ENCODE measurements around the gene TMEM245. TPM values are rescaled to one million over a fixed set of nuclear protein-coding genes. Genes with fewer than 3 reads are reported as not detected.

TMEM245 gene
- polyA plus RNA-seq, 3 donors from 2014 or later = 13.1 to 29.8 (median 20.8) TPM

DNA sequence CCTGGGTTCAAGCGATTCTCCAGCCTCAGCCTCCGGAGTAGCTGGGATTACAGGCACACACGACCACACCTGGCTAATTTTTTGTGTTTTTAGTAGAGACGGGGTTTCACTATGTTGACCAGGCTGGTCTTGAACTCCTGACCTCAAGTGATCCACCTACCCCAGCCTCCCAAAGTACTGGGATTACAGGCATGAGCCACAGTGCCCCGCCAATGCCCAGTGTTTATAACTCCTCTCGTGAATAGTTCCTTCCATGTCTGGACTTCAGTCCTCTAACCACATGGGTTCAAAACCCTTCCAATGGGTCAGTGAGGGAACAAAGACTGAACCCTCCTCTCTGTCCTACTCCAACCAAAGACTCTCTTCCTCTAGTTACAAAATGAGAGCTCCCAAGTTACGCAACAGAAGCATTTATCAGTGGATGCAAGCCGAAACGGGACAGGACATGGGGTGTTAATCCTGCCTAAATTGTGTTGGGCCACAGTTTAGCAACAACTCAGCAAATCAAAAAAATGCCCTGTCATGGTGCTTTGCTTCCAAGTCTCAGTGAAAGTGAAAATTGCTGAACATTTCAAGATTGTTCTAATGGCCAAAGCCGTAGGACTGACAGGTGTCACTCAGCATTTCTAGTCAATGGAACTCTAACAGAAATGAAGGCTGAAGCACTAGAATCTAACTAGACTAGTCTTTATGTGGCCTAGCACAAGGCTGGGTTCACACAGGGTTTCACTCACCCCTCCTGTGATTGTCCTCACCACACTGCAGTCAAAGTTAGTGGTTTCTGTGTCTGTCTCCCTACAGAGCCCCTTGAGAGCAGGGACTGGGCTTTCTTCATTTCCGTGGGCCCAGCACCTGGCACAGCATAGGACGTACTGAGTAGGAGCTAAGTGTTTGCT is 3.2 kb upstream of the TMEM245 start:
- Mint-ChIP-seq H3K4me1 (peaks cover 17 to 20% of the 10 kb centered on the region in 2 donors), H3K27me3 (ENCODE audit: low read depth in 3 of 3) (peaks cover 0 to 8% (median 6%) of the 10 kb centered on the region in 3 donors), H3K4me3 (no peak overlapping the region), H3K27ac (no peak overlapping the region), H3K36me3 (no peaks in the 10 kb centered on the region), H3K9me3 (no peaks in the 10 kb centered on the region)
- DNase-seq = no peak

DNA sequence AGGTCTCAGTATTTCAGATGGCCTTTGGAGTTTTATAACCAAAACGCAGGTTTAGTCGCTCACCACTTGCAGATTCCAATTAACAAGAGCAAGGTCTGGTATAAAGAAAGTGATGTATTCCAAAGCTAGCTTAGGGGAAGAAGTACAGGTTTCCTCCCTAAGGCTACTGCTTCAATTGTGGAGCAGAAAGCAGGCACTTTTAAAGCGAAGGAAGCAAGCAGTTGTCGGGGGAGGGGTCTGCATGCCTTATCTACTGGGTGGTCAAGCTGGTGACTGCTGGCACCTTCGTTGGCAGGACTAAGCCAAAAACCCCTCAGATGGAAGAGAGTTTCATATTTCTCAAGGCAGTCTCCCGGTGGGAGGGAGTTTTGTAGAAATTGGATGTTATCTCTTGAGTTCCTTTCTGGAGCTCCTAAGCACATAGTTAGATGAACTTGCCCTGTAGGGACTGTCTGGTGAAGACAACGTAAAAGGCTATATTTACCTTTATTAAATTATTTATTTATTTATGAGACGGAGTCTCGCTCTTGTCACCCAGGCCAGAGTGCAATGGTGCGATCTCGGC is 1.6 kb upstream of the TMEM245 start:
- Mint-ChIP-seq H3K27ac (no peak overlapping the region), H3K36me3 (peaks cover 0 to 5% (median 5%) of the 10 kb centered on the region in 3 donors), H3K9me3 (no peaks in the 10 kb centered on the region), H3K4me1 (peaks cover 32 to 36% of the 10 kb centered on the region in 2 donors), H3K27me3 (ENCODE audit: low read depth in 3 of 3) (peaks cover 0 to 8% (median 6%) of the 10 kb centered on the region in 3 donors), H3K4me3 (no peak overlapping the region)
- no peak for DNase-seq

DNA sequence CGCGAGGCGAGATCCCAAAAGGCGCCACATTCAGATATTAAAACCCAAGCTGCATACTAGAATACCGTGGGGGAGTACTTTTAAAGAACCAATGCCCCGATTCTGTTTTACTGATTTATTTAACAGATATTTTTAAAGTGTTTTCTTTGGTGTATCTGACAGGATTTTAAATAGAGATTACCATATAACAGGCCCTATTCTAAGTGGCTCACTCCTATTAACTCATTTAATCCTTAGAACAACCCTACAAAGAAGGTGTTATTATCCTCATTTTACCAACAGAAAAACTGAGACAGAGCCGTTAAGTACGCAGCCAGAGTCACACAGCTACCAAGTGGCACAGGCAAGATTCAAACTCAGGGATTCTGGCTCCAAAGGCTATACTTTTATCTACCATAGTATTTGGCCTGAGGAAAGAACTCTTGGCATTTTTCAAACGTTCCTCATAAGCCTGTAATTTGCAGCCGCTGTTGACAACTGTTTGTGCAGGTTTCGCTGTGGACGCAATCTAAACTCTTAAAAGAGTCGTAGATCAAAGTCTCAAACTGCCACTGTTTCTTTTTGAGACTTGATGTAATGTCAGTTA is 550 bp upstream of the TMEM245 start:
- peaks cover 38 to 44% of the 10 kb centered on the region in 2 donors for H3K4me1 Mint-ChIP-seq
- DNase-seq = no peak
- H3K27me3 Mint-ChIP-seq (ENCODE audit: low read depth in 3 of 3) = peaks cover 0 to 8% (median 6%) of the 10 kb centered on the region in 3 donors
- peak overlapping the region; percentile 17 to 77 (median 52) for H3K27ac Mint-ChIP-seq
- H3K9me3 Mint-ChIP-seq = no peaks in the 10 kb centered on the region
- peaks cover 0 to 5% (median 5%) of the 10 kb centered on the region in 3 donors for H3K36me3 Mint-ChIP-seq
- peak overlapping the region; percentile 89 to 92 (median 90) for H3K4me3 Mint-ChIP-seq

DNA sequence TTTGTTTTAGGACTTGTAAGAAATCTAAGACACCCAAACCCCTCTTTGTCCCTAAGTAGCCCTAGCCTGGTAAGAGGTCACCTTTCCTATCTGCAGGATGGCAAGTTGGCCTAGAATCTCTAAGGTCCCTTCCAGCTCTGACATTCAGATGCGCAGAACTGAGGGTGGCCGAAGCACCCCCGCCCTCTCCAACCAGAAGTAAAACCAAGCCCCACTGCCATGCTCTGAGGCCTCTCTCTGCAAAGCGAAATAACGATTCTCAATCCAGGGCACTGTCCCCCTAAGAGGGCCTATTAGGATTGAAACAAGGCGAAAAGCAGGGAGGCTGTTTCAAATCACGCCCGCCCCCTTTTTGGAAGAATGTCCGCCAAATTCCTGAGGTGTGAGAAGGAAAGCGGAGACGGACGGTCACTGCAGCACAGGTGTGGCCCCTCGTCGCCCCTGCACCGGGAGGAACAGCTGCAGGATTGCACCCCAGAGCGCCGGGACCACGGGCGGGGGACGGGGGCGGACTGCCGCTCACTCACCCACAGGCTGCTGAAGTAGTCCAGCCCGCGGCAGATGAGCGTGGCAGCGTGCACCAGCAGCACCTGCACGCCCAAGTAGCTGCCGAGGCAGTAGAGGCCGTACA is 824 bp downstream of the TMEM245 start:
- Mint-ChIP-seq H3K36me3 (peaks cover 0 to 5% (median 5%) of the 10 kb centered on the region in 3 donors), H3K9me3 (no peaks in the 10 kb centered on the region), H3K27ac (peak overlapping the region; percentile 72 to 90 (median 86)), H3K27me3 (ENCODE audit: low read depth in 3 of 3) (peaks cover 0 to 8% (median 6%) of the 10 kb centered on the region in 3 donors), H3K4me3 (peak overlapping the region; percentile 89 to 92 (median 90)), H3K4me1 (peaks cover 48 to 57% of the 10 kb centered on the region in 2 donors)
- DNase-seq = peak in 1 of 3 donors; percentile 10

DNA sequence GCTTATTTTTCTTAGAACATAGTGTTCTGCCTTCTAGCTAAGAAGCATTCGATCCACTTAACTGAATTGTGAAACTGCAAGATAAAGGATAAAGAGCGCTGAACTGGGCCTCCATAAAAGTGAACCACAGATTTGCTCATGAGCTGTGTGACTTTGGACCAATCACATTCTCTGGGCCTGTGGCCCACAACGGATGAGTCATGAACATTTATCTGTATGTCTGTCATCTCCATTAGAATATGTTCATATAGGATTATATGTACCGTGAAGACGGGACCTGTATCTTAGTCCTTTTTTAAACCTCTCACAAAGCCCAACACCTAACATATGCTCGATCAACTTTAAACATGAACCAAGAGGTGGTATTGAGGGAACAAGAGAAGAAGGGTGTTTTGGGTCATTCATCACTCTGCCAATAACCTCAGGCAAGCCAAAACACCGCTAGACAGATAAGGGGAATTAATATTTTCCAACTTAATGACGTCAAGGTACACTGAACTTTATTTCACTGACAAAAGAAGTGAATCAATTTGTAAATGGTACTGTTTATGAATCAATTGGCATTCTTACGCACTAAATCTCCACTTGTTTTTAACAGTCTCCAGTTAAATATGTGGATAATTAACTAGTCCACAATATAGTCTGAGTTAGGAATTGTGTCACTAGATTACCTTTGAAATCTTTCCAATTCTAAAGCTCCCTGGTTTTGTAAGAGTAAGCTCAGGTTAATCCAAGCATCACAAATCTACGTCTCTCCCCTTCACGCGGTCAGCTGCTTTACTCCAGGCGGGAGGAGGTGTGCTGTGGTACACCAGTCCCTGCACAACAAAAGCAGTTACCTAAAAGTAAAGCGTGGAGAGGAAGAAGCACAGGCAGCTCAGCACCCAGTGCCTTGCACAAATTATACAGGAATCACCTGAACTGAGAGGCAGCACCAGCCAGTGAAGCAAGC is 1.6 kb downstream of the TMEM245 start:
- DNase-seq = no peak
- Mint-ChIP-seq H3K9me3 (no peaks in the 10 kb centered on the region), H3K4me1 (peaks cover 55 to 65% of the 10 kb centered on the region in 2 donors), H3K4me3 (peak overlapping the region; percentile 89 to 92 (median 90)), H3K36me3 (peaks cover 0 to 5% (median 5%) of the 10 kb centered on the region in 3 donors), H3K27ac (peak overlapping the region; percentile 13 to 90 (median 81)), H3K27me3 (ENCODE audit: low read depth in 3 of 3) (peaks cover 0 to 7% (median 6%) of the 10 kb centered on the region in 3 donors)

DNA sequence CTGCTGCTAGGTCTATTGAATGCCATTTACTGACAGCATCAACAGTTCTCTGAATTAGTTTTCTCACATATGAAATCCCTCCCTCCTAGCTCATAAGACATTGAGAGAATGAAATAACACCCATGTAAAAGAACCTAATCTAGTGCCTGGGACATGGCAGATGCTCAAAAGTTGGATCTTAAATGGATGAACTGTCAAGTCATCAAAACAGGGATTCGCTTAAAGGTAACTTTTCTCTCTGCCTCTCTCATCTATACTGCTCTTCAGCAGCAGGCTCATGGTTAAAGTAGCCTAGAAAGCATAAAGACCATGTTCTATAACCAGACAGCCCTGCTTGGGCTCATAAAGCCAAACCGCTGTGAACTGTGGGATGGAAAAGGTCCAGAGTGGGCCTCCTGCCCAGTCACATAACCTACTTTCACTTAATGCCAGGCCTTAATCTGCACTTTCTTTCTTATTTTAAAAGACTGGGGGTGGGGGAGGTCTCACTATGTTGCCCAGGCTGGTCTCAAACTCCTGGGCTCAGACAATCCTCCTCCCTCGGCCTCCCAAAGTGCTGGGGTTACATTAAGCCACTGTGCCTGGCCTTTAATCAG is 3.7 kb downstream of the TMEM245 start:
- Mint-ChIP-seq H3K27me3 (ENCODE audit: low read depth in 3 of 3) (peaks cover 0 to 3% (median 2%) of the 10 kb centered on the region in 3 donors), H3K4me1 (peaks cover 68 to 86% of the 10 kb centered on the region in 2 donors), H3K36me3 (peaks cover 0 to 5% (median 5%) of the 10 kb centered on the region in 3 donors), H3K4me3 (no peak overlapping the region), H3K9me3 (no peaks in the 10 kb centered on the region), H3K27ac (no peak overlapping the region)
- no peak for DNase-seq

DNA sequence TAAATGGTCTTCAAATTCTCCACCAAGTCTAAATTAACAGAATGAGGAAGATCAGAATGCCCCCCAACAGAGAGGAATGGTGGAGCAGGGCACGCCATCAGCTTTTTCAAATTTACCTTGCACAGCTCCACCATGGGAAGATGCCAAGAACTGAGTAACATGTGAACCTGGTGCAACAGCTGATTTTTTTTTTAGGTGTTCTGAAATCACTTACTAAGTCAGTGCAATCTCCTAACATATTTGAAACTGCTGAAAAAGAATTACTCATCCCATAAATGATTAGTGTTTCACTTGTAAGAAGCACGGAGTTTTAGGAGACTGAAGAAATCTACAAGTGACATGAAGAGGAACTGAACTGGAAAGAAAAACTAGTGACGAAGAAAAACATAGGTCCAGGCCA is 5.1 kb downstream of the TMEM245 start:
- peak overlapping the region in 1 of 6 donors; percentile 19 for H3K27ac Mint-ChIP-seq
- no peak for DNase-seq
- H3K9me3 Mint-ChIP-seq = no peaks in the 10 kb centered on the region
- H3K27me3 Mint-ChIP-seq (ENCODE audit: low read depth in 3 of 3) = peaks cover 0 to 3% (median 2%) of the 10 kb centered on the region in 3 donors
- H3K36me3 Mint-ChIP-seq = peaks cover 0 to 5% (median 5%) of the 10 kb centered on the region in 3 donors
- peaks cover 72 to 90% of the 10 kb centered on the region in 2 donors for H3K4me1 Mint-ChIP-seq
- H3K4me3 Mint-ChIP-seq = peak overlapping the region in 1 of 5 donors; percentile 9

DNA sequence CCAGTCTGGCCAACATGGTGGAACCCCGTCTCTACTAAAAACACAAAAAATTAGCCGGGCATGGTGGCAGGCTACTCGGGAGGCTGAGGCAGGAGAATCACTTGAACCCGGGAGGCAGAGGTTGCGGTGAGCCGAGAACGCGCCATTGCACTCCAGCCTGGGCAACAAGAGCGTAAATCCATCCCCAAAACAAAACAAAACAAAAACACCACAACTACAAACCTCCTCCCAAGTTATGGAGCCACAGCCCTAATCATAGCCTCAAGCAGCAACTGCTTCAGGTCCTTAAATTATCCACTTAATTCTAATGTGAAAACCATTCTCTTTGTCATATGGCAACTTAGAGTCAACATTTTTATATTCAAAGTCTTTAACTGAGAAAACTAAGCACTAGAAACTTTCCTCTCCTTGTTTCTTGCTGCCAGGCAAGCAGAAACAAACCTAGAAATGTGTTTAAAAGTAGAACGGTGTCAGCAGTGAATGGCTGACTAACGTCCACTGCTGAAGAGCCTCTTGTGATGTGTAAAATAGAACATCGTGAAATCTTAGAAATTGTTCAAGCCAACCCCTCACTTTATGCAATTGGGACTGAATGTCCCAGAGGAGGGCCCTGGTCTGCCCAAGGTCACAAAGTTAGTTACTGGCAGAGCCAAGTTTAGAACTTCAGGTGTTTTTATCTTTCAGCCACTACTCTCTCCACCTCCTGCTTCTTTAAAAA is 5.7 kb downstream of the TMEM245 start:
- no peak for DNase-seq
- H3K4me3 Mint-ChIP-seq = no peak overlapping the region
- no peak overlapping the region for H3K27ac Mint-ChIP-seq
- peaks cover 0 to 3% (median 2%) of the 10 kb centered on the region in 3 donors for H3K27me3 Mint-ChIP-seq (ENCODE audit: low read depth in 3 of 3)
- peaks cover 74 to 96% of the 10 kb centered on the region in 2 donors for H3K4me1 Mint-ChIP-seq
- H3K36me3 Mint-ChIP-seq = peaks cover 0 to 5% (median 5%) of the 10 kb centered on the region in 3 donors
- H3K9me3 Mint-ChIP-seq = no peaks in the 10 kb centered on the region

DNA sequence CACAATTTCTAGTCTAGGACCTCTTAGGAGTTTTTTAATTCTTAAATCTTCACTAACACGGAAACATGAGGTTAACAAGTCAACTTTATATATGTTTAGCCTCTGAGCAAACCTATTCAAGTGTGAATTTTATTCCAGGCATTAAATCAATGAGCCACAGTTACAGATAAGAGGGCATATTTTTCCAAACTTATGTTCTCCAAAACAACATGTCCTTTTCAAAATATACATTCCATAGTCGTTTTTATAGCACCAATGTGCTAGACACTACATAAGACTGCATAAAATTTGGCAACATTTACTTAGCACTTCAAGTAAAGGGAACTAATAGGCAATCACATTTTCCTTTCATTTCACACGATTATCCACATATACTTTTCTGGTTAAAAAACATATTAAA is 6.5 kb downstream of the TMEM245 start:
- Mint-ChIP-seq H3K4me3 (peak overlapping the region in 1 of 5 donors; percentile 17), H3K9me3 (no peaks in the 10 kb centered on the region), H3K36me3 (peaks cover 0 to 5% (median 5%) of the 10 kb centered on the region in 3 donors), H3K27me3 (ENCODE audit: low read depth in 3 of 3) (peaks cover 0 to 1% (median 0%) of the 10 kb centered on the region in 3 donors), H3K4me1 (peaks cover 71 to 97% of the 10 kb centered on the region in 2 donors), H3K27ac (no peak overlapping the region)
- DNase-seq = no peak

DNA sequence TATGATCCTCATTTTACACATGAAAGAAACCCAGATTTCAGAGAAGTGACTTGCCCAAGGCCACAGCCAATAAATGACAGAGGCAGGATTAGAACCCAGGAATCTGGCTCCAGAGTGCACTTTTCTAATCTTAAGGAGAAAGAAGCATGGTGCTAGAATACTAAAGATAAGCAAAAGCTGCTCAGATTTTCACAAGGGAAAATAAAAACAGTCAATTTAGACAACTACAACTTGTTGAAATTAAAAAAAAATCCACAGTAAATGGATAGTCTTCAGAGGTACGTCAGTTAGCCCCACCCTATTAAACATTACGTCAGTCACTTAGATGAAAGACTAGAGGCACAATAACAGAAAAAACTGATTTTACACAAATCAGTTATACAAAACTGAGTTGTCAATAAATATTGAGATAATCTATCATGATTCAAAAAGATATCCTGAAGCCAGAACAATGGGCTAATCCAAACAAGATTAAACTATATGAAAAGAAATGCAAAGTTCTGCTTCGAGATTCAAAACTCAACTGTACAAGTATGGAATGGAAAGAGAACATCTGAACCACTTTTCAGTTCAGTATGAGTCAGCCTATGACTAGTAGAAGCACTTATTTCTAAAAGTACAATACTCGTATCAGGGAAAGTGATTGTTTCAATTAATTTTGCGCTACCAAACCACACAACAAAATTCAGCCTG is 9.3 kb downstream of the TMEM245 start:
- H3K36me3 Mint-ChIP-seq = peaks cover 0 to 5% (median 0%) of the 10 kb centered on the region in 3 donors
- H3K27me3 Mint-ChIP-seq (ENCODE audit: low read depth in 3 of 3) = peaks cover 0 to 1% (median 0%) of the 10 kb centered on the region in 3 donors
- no peak overlapping the region for H3K4me3 Mint-ChIP-seq
- peaks cover 57 to 88% of the 10 kb centered on the region in 2 donors for H3K4me1 Mint-ChIP-seq
- peak overlapping the region in 3 of 6 donors; percentile 10 to 36 (median 24) for H3K27ac Mint-ChIP-seq
- no peak for DNase-seq
- no peaks in the 10 kb centered on the region for H3K9me3 Mint-ChIP-seq

DNA sequence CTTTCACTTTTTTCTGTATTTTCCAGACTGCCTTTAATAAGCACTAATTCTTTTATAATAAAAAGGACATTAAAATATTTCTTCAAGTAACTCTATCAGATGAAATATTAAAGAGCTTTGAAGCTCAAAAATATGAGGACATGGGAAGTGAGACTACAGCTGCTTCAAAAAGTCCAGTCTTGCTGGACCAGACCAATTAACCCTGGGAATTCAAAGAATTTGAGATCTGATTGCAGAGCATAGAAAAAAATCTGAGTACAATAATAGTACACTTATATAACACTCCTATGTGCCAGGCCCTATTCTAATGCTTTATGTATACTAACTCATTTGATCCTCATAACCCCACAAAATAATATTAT is 9.8 kb downstream of the TMEM245 start:
- H3K27me3 Mint-ChIP-seq (ENCODE audit: low read depth in 3 of 3) = peaks cover 0 to 1% (median 0%) of the 10 kb centered on the region in 3 donors
- H3K9me3 Mint-ChIP-seq = no peaks in the 10 kb centered on the region
- H3K36me3 Mint-ChIP-seq = peaks cover 0 to 10% (median 0%) of the 10 kb centered on the region in 3 donors
- peaks cover 57 to 85% of the 10 kb centered on the region in 2 donors for H3K4me1 Mint-ChIP-seq
- peak overlapping the region in 1 of 6 donors; percentile 50 for H3K27ac Mint-ChIP-seq
- no peak overlapping the region for H3K4me3 Mint-ChIP-seq
- DNase-seq = no peak
